HG02759 (cell line): Measurements from ENCODE around the gene ANG.

Experiments
- ATAC-seq: cut with Tn5 transposase; IDR thresholded peaks from one replicate; pipeline ENCODE4 v1.9.1; 2021; ENCODE audit warnings: mild to moderate bottlenecking, moderate library complexity; ENCODE audit not compliant: unreplicated experiment

The ANG gene

DNA sequence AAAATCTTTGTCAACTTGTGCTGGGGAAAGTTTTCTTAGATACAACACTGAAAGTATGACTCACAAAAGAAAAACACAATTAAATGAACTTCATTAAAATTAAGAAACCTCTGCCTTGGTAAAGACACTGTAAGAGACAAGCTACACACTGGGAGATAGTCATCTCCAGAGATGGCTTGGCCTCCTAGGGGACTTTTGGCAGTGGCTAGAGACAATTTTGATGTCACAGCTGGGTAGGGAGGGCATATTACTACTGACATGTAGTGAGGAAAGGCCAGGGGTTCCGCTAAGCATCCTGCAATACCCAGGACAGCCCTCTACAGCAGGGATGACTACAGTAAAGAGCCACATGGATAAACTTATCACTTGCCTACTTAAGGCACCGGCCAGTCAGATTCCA, 12.9 kb upstream of the ANG start:
- ATAC-seq, result no peak

DNA sequence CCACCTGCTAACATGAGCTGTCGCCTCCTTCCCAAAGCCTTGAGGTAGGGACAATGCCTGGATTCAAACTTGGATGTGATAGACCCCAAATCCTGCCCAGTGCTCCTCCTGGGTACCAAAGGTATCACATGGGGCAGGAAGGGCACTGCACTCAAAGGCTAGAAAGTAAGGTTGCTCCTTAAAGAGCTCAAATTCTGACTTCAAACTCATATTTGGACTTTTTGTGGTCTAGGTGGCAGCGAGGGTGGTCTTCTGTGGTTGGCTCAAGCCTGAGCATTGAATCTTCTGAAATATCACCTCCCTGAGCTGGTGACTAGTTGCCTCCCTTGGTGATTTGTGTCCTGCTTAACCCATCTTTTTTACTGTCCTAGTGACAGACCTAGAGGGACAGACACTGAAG, 12.5 kb upstream of the ANG start:
- ATAC-seq, result no peak

DNA sequence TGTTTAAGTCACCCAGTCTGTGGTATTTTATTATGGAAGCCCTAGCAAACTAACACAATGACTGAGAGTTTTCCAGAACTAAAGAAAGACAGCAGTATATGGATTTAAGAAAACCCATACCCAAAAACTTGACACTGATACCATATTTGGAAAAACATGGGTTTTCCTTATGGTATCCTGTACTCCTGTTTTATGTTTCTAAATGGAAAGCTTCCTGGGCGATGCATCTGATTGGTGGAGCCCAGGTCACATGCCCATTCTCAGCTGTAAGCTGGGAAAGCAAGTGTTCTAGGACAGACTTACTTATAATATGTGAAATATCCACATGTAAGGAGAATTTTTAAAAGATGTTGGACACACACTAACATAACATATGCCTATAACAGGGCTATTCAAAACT, 8.7 kb upstream of the ANG start:
- ATAC-seq, result no peak

GRCh38 chr14:20680363-20680762, 8.2 kb upstream of the ANG start:
- no peak for ATAC-seq

DNA sequence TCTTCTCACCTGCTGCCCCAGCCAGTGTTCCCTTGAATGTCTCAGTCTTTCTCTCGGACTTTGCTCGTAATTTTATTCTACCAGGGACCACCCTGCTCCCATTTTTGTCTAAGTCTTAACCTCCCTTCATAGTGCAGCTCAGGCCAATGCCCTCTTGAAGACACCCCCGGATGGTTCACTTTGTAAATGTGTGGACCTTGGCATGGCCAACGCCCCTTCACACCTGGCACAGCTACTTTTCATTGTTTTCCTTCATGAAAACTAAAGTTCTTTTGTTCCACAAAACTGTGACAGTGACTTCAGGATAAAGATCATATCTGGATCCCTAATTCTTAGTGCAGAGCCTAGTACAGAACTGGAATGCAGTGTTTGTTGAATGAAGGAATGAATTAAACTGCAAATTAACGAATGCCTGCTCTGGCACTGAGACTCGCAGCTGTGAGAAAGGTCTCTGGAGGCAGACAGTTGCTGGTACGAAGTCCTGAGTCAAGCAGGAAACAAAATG, 7.7 kb upstream of the ANG start:
- no peak for ATAC-seq

- ATAC-seq, result peak; percentile 30
Observed at GRCh38 chr14:20681348-20682126, 7.0 kb upstream of the ANG start.

DNA sequence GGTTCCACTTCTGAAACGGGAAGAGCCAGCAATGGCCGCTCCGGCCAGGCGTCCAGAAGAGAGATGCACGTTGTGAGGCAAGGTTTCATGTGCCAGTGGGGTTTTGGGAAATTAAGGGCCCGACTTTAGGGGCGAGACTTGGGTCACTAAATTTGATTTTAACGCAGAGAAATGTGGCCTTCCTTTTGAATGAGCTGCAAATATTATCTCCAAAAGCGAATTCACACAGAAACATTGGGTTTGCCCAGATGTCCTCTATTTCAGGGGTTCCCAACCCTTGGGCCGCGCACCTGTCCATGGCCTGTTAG, 6.5 kb upstream of the ANG start:
- no peak for ATAC-seq

DNA sequence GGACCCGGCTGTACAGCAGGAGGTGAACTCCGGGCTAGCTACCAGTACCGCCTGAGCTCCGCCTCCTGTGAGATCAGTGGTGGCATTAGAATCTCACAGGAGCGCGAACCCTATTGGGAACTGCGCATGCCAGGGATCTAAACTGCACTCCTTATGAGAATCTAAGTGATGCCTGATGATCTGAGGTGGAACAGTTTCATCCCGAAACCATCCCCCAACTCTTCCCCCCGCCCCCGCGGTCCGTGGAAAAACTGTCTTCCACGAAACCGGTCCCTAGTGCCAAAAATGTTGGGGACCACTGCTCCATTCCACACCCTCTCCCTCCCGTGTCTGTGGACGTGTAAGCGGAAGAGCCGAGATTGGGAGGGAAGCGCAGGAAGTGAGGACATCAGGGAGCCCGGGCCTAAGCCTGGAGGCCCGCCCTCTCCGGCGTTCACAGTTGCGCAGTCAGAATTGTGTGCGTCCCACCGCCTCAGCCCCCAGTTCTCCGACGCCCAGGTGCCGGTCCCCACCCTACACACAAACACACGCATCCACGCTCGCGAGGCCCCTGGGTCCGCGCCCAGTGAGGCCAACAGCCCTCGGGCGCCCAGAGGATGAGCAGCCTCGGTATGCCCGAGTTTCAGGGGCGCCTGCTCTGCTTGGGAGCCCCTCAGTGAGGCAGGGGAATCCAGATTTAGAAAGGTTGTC, 6.0 kb upstream of the ANG start:
- ATAC-seq, result peak; percentile 49

DNA sequence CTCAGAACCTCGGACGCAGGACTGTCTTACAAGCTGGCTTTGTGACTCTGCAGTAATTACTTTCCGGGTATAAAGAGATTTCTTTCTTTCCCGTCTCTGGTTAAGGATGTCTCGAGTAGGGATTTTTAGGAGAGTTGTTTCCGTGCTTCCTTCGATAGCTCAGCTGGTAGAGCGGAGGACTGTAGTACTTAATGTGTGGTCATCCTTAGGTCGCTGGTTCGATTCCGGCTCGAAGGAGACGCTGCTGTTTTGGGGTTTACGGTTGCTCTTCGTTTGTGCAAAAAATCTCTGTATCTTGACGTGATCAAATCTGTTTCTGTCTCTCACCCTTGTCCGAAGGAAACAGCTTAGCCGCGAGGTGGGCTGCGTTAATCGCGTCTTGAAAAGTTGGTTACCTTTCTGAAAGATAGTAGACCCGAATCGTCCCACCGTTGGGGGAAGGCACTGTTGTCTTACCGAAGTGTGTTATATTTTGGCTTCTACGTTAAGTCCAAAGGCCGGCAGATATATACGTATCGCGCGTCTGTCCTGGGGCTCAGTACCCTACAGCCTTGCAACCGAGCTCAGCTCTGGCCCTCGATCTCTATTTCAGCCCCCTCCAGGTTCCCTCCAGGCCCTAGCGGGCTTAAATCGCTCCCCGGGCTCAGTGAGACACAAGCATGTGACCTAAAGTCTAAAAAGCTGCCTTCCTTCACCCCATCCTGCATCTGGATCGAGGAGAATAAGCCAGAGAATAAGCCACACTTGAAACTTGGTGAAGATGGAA, 5.3 kb upstream of the ANG start:
- ATAC-seq, result peak; percentile 33

DNA sequence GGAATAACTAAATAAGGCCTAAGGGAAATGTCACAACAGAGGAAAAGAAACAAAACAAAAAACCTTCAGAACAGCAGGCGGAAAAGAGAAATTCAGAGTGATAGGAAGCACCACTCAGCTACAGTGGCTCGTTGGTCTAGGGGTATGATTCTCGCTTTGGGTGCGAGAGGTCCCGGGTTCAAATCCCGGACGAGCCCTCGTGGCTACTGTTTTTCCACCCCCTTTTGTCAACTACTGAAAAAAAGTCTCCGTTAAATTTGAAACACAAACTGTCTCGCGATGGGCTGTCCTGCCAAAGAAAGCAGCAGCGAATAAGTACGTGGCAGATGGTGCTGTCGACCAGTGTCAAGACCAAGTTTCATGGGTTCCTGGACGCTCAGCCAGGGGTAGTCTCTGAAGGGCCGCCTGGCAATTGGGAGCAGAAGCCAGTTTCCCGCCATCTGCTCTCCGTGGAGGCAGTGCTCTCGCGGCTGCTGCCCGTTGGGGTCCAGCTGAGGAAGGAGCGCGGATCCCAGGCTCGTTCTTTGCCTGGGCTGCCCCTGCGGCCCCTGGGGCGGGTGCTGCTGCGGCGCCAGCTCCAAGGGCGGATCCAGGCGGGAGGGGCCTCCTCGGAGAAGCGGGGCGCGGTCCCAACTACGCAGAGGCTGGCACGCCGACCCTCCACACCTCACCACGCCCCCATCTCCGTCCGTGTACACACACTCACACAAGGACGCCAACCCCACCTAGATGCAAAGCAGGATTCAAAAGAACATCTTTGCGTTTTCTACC, 4.5 kb upstream of the ANG start, which contains the start of gene RNASE4:
RNASE4 (plus strand) TSS at position 670 of the 771 bp plus-strand sequence. CDS start 14,812 bp downstream, outside the sequence.
- ATAC-seq, result peak; percentile 32

- no peak for ATAC-seq
Observed at GRCh38 chr14:20684662-20685456, 3.7 kb upstream of the ANG start.

GRCh38 chr14:20686386-20687143, 2.0 kb upstream of the ANG start:
- no peak for ATAC-seq

GRCh38 chr14:20687362-20688166, 1.0 kb upstream of the ANG start:
- ATAC-seq, result no peak

- peak; percentile 71 for ATAC-seq
Observed at GRCh38 chr14:20690848-20691640, 2.5 kb downstream of the ANG start.

GRCh38 chr14:20692116-20692751, 3.7 kb downstream of the ANG start:
- ATAC-seq, result no peak

- ATAC-seq, result no peak
Observed at GRCh38 chr14:20696764-20697163, 8.2 kb downstream of the ANG start.
